Measurements from ENCODE around the gene RAX.

RAX gene

GRCh38 chr18:59229191-59229590 is 44.1 kb downstream of the RAX start:
- H3K27me3 ChIP-seq (ENCODE audit: control insufficient read depth, insufficient read depth, low read length): no peaks in the 10 kb centered on the region; the same call in 1 of the 2 replicates

DNA sequence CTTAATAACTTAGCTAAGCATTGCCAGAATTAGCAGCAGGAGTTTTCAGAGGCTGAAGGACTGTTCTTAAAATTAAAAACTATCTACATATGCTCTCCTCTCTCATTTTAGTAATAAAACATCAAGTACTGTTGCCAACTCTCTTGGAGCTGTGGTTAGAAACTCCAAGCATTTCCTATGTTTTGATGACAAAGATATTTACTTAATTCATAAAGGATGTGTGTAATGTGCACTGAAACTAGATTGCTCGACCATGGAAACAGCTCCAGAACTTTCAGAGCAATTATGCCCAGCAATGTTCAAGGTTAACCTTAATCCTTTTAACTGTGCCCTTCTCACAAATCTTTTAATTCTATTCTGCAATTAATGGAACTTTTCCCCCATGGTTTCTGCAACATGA is 44.9 kb downstream of the RAX start:
- H3K4me1 ChIP-seq (ENCODE audit: control insufficient read depth, insufficient read depth, low read length): no peaks in the 10 kb centered on the region
- DNase-seq (ENCODE audit: low read depth, low spot score): no peak
- H3K4me3 ChIP-seq (ENCODE audit: low read length): no peak overlapping the region
- no peaks in the 10 kb centered on the region for H3K36me3 ChIP-seq (ENCODE audit: control insufficient read depth, insufficient read depth, low read length)
- H3K27me3 ChIP-seq (ENCODE audit: control insufficient read depth, insufficient read depth, low read length): peaks cover 4% of the 10 kb centered on the region; the same call in 1 of the 2 replicates
- no peak overlapping the region for H3K27ac ChIP-seq (ENCODE audit: low read length)
- WGBS (ENCODE audit: insufficient coverage, insufficient read length): no CpG with 5 or more reads among the region's 1 CpG
- no peaks in the 10 kb centered on the region for H3K9me3 ChIP-seq (ENCODE audit: control insufficient read depth, insufficient read depth, low read length)

More at GRCh38 chr18:59229191-59229590, 44.1 kb downstream of the RAX start:
- H3K9me3 ChIP-seq (ENCODE audit: control insufficient read depth, insufficient read depth, low read length): no peaks in the 10 kb centered on the region
- no peaks in the 10 kb centered on the region for H3K4me1 ChIP-seq (ENCODE audit: control insufficient read depth, insufficient read depth, low read length)
- H3K27ac ChIP-seq (ENCODE audit: low read length): no peak overlapping the region
- WGBS (ENCODE audit: insufficient coverage, insufficient read length): no CpG with 5 or more reads among the region's 2 CpGs
- DNase-seq (ENCODE audit: low read depth, low spot score): no peak
- H3K4me3 ChIP-seq (ENCODE audit: low read length): no peak overlapping the region
- no peaks in the 10 kb centered on the region for H3K36me3 ChIP-seq (ENCODE audit: control insufficient read depth, insufficient read depth, low read length)

GRCh38 chr18:59222341-59222740 is 50.9 kb downstream of the RAX start:
- no peaks in the 10 kb centered on the region for H3K9me3 ChIP-seq (ENCODE audit: control insufficient read depth, insufficient read depth, low read length)
- no peaks in the 10 kb centered on the region for H3K36me3 ChIP-seq (ENCODE audit: control insufficient read depth, insufficient read depth, low read length)
- H3K4me1 ChIP-seq (ENCODE audit: control insufficient read depth, insufficient read depth, low read length): peaks cover 1% of the 10 kb centered on the region
- DNase-seq (ENCODE audit: low read depth, low spot score): no peak
- no peak overlapping the region for H3K27ac ChIP-seq (ENCODE audit: low read length)
- peaks cover 52% of the 10 kb centered on the region for H3K27me3 ChIP-seq (ENCODE audit: control insufficient read depth, insufficient read depth, low read length)
- no CpG with 5 or more reads among the region's 2 CpGs for WGBS (ENCODE audit: insufficient coverage, insufficient read length)
- no peak overlapping the region for H3K4me3 ChIP-seq (ENCODE audit: low read length)

GRCh38 chr18:59220784-59221765 is 52.2 kb downstream of the RAX start:
- no peak for DNase-seq (ENCODE audit: low read depth, low spot score)
- H3K27ac ChIP-seq (ENCODE audit: low read length): no peak overlapping the region
- H3K27me3 ChIP-seq (ENCODE audit: control insufficient read depth, insufficient read depth, low read length): peaks cover 52% of the 10 kb centered on the region
- no peaks in the 10 kb centered on the region for H3K36me3 ChIP-seq (ENCODE audit: control insufficient read depth, insufficient read depth, low read length)
- H3K9me3 ChIP-seq (ENCODE audit: control insufficient read depth, insufficient read depth, low read length): no peaks in the 10 kb centered on the region
- peak overlapping the region; percentile 38; the same call in 1 of the 2 replicates for H3K4me3 ChIP-seq (ENCODE audit: low read length)
- peaks cover 1% of the 10 kb centered on the region for H3K4me1 ChIP-seq (ENCODE audit: control insufficient read depth, insufficient read depth, low read length)
- WGBS (ENCODE audit: insufficient coverage, insufficient read length): no CpG with 5 or more reads among the region's 47 CpGs

DNA sequence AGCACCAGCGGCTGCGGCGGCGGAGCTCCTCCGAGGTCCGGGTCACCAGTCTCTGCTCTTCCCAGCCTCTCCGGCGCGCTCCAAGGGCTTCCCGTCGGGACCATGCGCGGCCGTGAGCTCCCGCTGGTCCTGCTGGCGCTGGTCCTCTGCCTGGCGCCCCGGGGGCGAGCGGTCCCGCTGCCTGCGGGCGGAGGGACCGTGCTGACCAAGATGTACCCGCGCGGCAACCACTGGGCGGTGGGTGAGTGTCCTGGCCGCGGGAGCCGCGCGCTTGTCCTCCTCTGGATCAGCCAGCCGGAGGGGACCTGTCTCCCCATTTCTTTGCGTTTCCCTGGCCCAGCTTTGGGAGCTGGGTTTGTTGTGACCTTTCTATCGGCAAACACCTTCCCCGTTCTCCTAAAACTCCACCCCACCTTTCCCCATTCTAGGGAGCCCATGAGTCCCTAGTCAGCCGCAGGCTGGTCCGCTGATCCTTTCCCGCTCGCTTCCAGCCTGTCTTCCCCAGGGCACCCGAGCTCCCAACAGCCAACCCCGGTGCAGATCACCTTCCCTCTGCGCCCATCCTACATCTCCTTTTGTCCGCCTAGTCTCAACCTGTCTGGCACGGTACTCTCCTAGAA is 53.0 kb downstream of the RAX start:
- H3K27ac ChIP-seq (ENCODE audit: low read length): no peak overlapping the region
- DNase-seq (ENCODE audit: low read depth, low spot score): no peak
- H3K36me3 ChIP-seq (ENCODE audit: control insufficient read depth, insufficient read depth, low read length): no peaks in the 10 kb centered on the region
- peak overlapping the region; percentile 38; the same call in 1 of the 2 replicates for H3K4me3 ChIP-seq (ENCODE audit: low read length)
- H3K27me3 ChIP-seq (ENCODE audit: control insufficient read depth, insufficient read depth, low read length): peaks cover 52% of the 10 kb centered on the region
- no peaks in the 10 kb centered on the region for H3K9me3 ChIP-seq (ENCODE audit: control insufficient read depth, insufficient read depth, low read length)
- no CpG with 5 or more reads among the region's 46 CpGs for WGBS (ENCODE audit: insufficient coverage, insufficient read length)
- peaks cover 1% of the 10 kb centered on the region for H3K4me1 ChIP-seq (ENCODE audit: control insufficient read depth, insufficient read depth, low read length)

GRCh38 chr18:59219672-59220163 is 53.5 kb downstream of the RAX start, which contains the start of gene GRP:
GRP (plus strand) TSS chr18:59220158; CDS start chr18:59220266, 108 bp downstream.
- no peak for DNase-seq (ENCODE audit: low read depth, low spot score)
- peaks cover 52% of the 10 kb centered on the region for H3K27me3 ChIP-seq (ENCODE audit: control insufficient read depth, insufficient read depth, low read length)
- no peak within 1 kb of the TSS for H3K27ac ChIP-seq (ENCODE audit: low read length)
- peaks cover 1% of the 10 kb centered on the region for H3K4me1 ChIP-seq (ENCODE audit: control insufficient read depth, insufficient read depth, low read length)
- H3K36me3 ChIP-seq (ENCODE audit: control insufficient read depth, insufficient read depth, low read length): no peaks in the 10 kb centered on the region
- H3K9me3 ChIP-seq (ENCODE audit: control insufficient read depth, insufficient read depth, low read length): no peaks in the 10 kb centered on the region
- WGBS (ENCODE audit: insufficient coverage, insufficient read length): no CpG with 5 or more reads among the region's 29 CpGs
- peak within 1 kb of the TSS; percentile 38; the same call in 1 of the 2 replicates for H3K4me3 ChIP-seq (ENCODE audit: low read length)

GRCh38 chr18:59218018-59218417 is 55.2 kb downstream of the RAX start:
- DNase-seq (ENCODE audit: low read depth, low spot score): no peak

More at GRCh38 chr18:59218018-59218417, 55.2 kb downstream of the RAX start:
- no peak overlapping the region for H3K4me3 ChIP-seq (ENCODE audit: low read length)
- no peak overlapping the region for H3K27ac ChIP-seq (ENCODE audit: low read length)
- H3K27me3 ChIP-seq (ENCODE audit: control insufficient read depth, insufficient read depth, low read length): peaks cover 44% of the 10 kb centered on the region
- WGBS (ENCODE audit: insufficient coverage, insufficient read length): no CpG with 5 or more reads among the region's 6 CpGs
- peaks cover 1% of the 10 kb centered on the region for H3K4me1 ChIP-seq (ENCODE audit: control insufficient read depth, insufficient read depth, low read length)
- H3K9me3 ChIP-seq (ENCODE audit: control insufficient read depth, insufficient read depth, low read length): no peaks in the 10 kb centered on the region
- H3K36me3 ChIP-seq (ENCODE audit: control insufficient read depth, insufficient read depth, low read length): no peaks in the 10 kb centered on the region

All from iPS DF 6.9 (cell line).